K562 (cell line): ENCODE data around the gene ADD1. TPM values are rescaled to one million over a fixed set of nuclear protein-coding genes. Genes with fewer than 3 reads are reported as not detected.

Experiments used
- ATAC-seq: fragments of 200-7000 bp; cut with Tn5 transposase; 3 replicates; pipeline ENCODE4 v1.9.1; 2020; ENCODE audit warnings: moderate library complexity
- BruUV-seq: library from RNA; stranded (reverse); fragments of 400-500 nt; replicated peaks from 2 replicates; lab custom pipeline; 2021; lab: Mats Ljungman, UMichigan
- CTCF ChIA-PET: fragments of 300-600 bp; formaldehyde crosslinking; extraction: SDS; loops from one replicate; lab custom pipeline; 2021; ENCODE audit warnings: low intra/inter-chr PET ratio; lab: Yijun Ruan, JAX
- POLR2A ChIA-PET: fragments of 300-600, 350-650 bp; sonication (Branson Sonifier 250); formaldehyde crosslinking; extraction: SDS; loops from one replicate; lab custom pipeline; 2021; ENCODE audit warnings: antibody characterized with exemption, inconsistent platforms; lab: Yijun Ruan, JAX
- DNase-seq, 4 experiments: peaks; one replicate each; pipeline versions ENCODE4 v3.0.0 to v3.0.0-alpha.2; 2011 to 2018; ENCODE audit warnings: low spot score in 3 of 4, mixed read lengths in 3 of 4; ENCODE audit errors: extremely low read depth in 1 of 4
- FAIRE-seq: peaks from 2 replicates; lab custom pipeline; 2011; peaks lifted over from hg19 to GRCh38; lab: Jason Lieb, UNC
- H2AFZ ChIP-seq: 2 replicates; pipeline ENCODE4 v1.6.0; 2011; ENCODE audit warnings: low read depth, low read length, control low read depth, inconsistent platforms
- H3K27ac ChIP-seq: fragments of 200-600 bp; 3 replicates; pipeline ENCODE4 v1.8.0; 2011; ENCODE audit warnings: low read depth, mild to moderate bottlenecking, control low read depth, inconsistent platforms, low read length, moderate library complexity, mixed read lengths; ENCODE audit errors: extremely low read depth
- H3K27me3 ChIP-seq, 2 experiments: fragments of 300-600 bp in 1 of 2; 2 replicates in 1 of 2; 3 replicates in 1 of 2; pipeline versions ENCODE4 v1.6.0 to v1.8.0; 2011; ENCODE audit warnings: inconsistent platforms in 2 of 2, low read length in 2 of 2, mild to moderate bottlenecking in 1 of 2, mixed read lengths in 1 of 2, moderate library complexity in 1 of 2; ENCODE audit not compliant: control insufficient read depth in 2 of 2, insufficient read depth in 2 of 2
- H3K36me3 ChIP-seq: fragments of 300-600 bp; 3 replicates; pipeline ENCODE4 v1.8.0; 2011; ENCODE audit warnings: mild to moderate bottlenecking, low read length, inconsistent platforms; ENCODE audit not compliant: control insufficient read depth, insufficient read depth
- H3K4me1 ChIP-seq, 2 experiments: fragments of 200-600 bp in 1 of 2; replicated peaks in 1 of 2; 2 replicates in 1 of 2; 3 replicates in 1 of 2; pipeline versions ENCODE4 v1.5.1 to v1.8.0; 2011; ENCODE audit warnings: inconsistent platforms in 2 of 2, low read length in 2 of 2, mild to moderate bottlenecking in 1 of 2, mixed read lengths in 1 of 2, moderate library complexity in 1 of 2; ENCODE audit not compliant: control insufficient read depth in 2 of 2, insufficient read depth in 2 of 2
- H3K4me2 ChIP-seq: 2 replicates; pipeline ENCODE4 v1.6.1; 2011; ENCODE audit warnings: low read length, control low read depth, inconsistent platforms, mixed read lengths; ENCODE audit not compliant: insufficient read depth
- H3K4me3 ChIP-seq: fragments of 200-600 bp; sonication (generic), shearing (Covaris generic); 2 replicates; pipeline ENCODE4 v1.5.1; 2016; ENCODE audit warnings: control low read depth, inconsistent platforms
- H3K79me2 ChIP-seq: fragments of 200-600 bp; 3 replicates; pipeline ENCODE4 v1.8.0; 2011; ENCODE audit warnings: low read length, inconsistent platforms; ENCODE audit not compliant: control insufficient read depth, insufficient read depth
- H3K9ac ChIP-seq, 2 experiments: 2 replicates each; pipeline versions ENCODE4 v1.6.0 to v1.6.1; 2011; ENCODE audit warnings: low read depth in 2 of 2, low read length in 2 of 2, control low read depth in 1 of 2, inconsistent platforms in 1 of 2, mild to moderate bottlenecking in 1 of 2, mixed read lengths in 1 of 2; ENCODE audit not compliant: insufficient read depth in 1 of 2
- H3K9me1 ChIP-seq: one replicate; pipeline ENCODE4 v1.6.0; 2011; ENCODE audit warnings: inconsistent platforms, mild to moderate bottlenecking, low read length, moderate library complexity; ENCODE audit not compliant: control insufficient read depth, insufficient read depth
- H3K9me3 ChIP-seq: replicated peaks from 2 replicates; pipeline ENCODE4 v1.5.1; 2011; ENCODE audit warnings: low read depth, low read length, inconsistent platforms; ENCODE audit not compliant: control insufficient read depth, insufficient read depth
- H4K20me1 ChIP-seq: replicated peaks from 2 replicates; pipeline ENCODE4 v1.6.1; 2011; ENCODE audit warnings: low read length, inconsistent platforms, mixed read lengths; ENCODE audit not compliant: control insufficient read depth, insufficient read depth
- C11orf30 ChIP-seq: fragments of 450-650 bp; IDR thresholded peaks from 2 replicates; pipeline ENCODE4 v1.6.1; 2016; ENCODE audit warnings: low read depth, mild to moderate bottlenecking
- ERF ChIP-seq: fragments of 450-650 bp; formaldehyde crosslinking; IDR thresholded peaks from 2 replicates; pipeline ENCODE4 v1.4.0; 2020; ENCODE audit warnings: mild to moderate bottlenecking, mixed read lengths
- ETV1 ChIP-seq: fragments of 450-650 bp; conservative IDR thresholded peaks from 2 replicates; pipeline ENCODE4 v1.6.1; 2016; ENCODE audit warnings: missing genetic modification characterization, control low read depth, low read depth, missing compliant biosample characterization
- ILK ChIP-seq: fragments of 450-650 bp; IDR thresholded peaks from 2 replicates; pipeline ENCODE4 v1.6.1; 2016; ENCODE audit warnings: missing genetic modification characterization, low read depth, mild to moderate bottlenecking, missing compliant biosample characterization, moderate library complexity, borderline replicate concordance
- KDM1A ChIP-seq, 2 experiments: fragments of 450-650 bp; IDR thresholded peaks; 2 replicates each; pipeline ENCODE4 v1.6.1; 2016; ENCODE audit warnings: mild to moderate bottlenecking in 2 of 2
- NFIC ChIP-seq: fragments of 450-650 bp; IDR thresholded peaks from 2 replicates; pipeline ENCODE4 v1.6.1; 2017; ENCODE audit warnings: mild to moderate bottlenecking, inconsistent platforms
- SAFB ChIP-seq: fragments of 200-400 bp; formaldehyde crosslinking; IDR thresholded peaks from 2 replicates; pipeline ENCODE4 v1.6.1; 2017; ENCODE audit warnings: low read depth, low read length, borderline replicate concordance
- SMARCA4 ChIP-seq: fragments of 450-650 bp; IDR thresholded peaks from 2 replicates; pipeline ENCODE4 v1.6.1; 2016
- SRSF1 ChIP-seq: fragments of 200-400 bp; formaldehyde crosslinking; IDR thresholded peaks from 2 replicates; pipeline ENCODE4 v1.6.1; 2017; ENCODE audit warnings: mild to moderate bottlenecking, low read depth, low read length, moderate library complexity
- ZFP1 ChIP-seq: fragments of 450-650 bp; formaldehyde crosslinking; IDR thresholded peaks from 2 replicates; pipeline ENCODE4 v1.4.0; 2020; ENCODE audit warnings: mild to moderate bottlenecking, mixed read lengths
- ZFX ChIP-seq: sonication (generic); formaldehyde crosslinking; IDR thresholded peaks from 2 replicates; pipeline ENCODE4 v1.8.0; 2022; ENCODE audit warnings: mild to moderate bottlenecking, missing genetic modification reagents, moderate library complexity
- ZNF707 ChIP-seq: fragments of 250-450 bp; sonication (Bioruptor Pico); conservative IDR thresholded peaks from 2 replicates; pipeline ENCODE4 v1.8.0; 2022; ENCODE audit warnings: inconsistent platforms, mild to moderate bottlenecking, moderate library complexity
- ZNF77 ChIP-seq: fragments of 250-450 bp; sonication (Bioruptor Pico); IDR thresholded peaks from 2 replicates; pipeline ENCODE4 v1.5.0; 2020
- WGBS: fragments of 100-300 bp; shearing (Covaris generic); methylation state at CpG from one replicate; pipeline ENCODE4 v1.1.6; 2016; ENCODE audit warnings: low coverage, mixed read lengths; ENCODE audit not compliant: insufficient coverage; ENCODE audit errors: missing lambda C conversion rate; 5-methylcytosine and 5-hydroxymethylcytosine counted together
- in situ Hi-C: fragments of 300-500 bp; cut with MboI; formaldehyde crosslinking; loops from 4 replicates; pipeline ENCODE4 v1.15.0; 2018; ENCODE audit warnings: inconsistent platforms, mixed read lengths
- intact Hi-C: fragments of 100-400 bp; cut with micrococcal nuclease; formaldehyde crosslinking; loops from 2 replicates; pipeline ENCODE4 v1.14.2; 2022
- polyA plus RNA-seq, 8 experiments: library from polyadenylated mRNA; depleted of rRNA in 4 of 8; stranded (reverse) in 5 of 8; unstranded in 3 of 8; fragments of >200 nt; fragmentation: Nextera tagmentation in 2 of 8; fragmentation: Illumina TruSeq in 1 of 8; extraction: Ambion mirVana in 2 of 8; extraction: Trizol in 1 of 8; gene quantifications; 2 replicates each; pipeline versions ENCODE4 v1.2.1 to v1.2.3, GENCODE V29; 2011 to 2014; ENCODE audit warnings: inconsistent platforms in 1 of 8, missing spikeins in 1 of 8
- total RNA-seq, 7 experiments: library from RNA; depleted of rRNA in 6 of 7; stranded (reverse); fragments of >200 nt in 6 of 7; fragmentation: Illumina TruSeq in 2 of 7; extraction: Trizol in 2 of 7; gene quantifications; 2 replicates each; pipeline versions ENCODE4 v1.2.1 to v1.2.3, GENCODE V29; 2011 to 2021; ENCODE audit warnings: low replicate concordance in 1 of 7
- TF ChIP-seq, protein P1 (sequence below), 2 experiments: fragments of 450-650 bp; IDR thresholded peaks; 2 replicates each; pipeline ENCODE4 v1.6.1; 2018; ENCODE audit warnings: mild to moderate bottlenecking in 2 of 2, low read depth in 1 of 2; ENCODE audit not compliant: partially characterized antibody in 2 of 2
- TF ChIP-seq, protein P2 (sequence below): fragments of 450-650 bp; IDR thresholded peaks from 2 replicates; pipeline ENCODE4 v1.6.1; 2018; ENCODE audit warnings: mild to moderate bottlenecking, low read depth; ENCODE audit not compliant: partially characterized antibody
- TF ChIP-seq, protein P3 (sequence below): IDR thresholded peaks from 2 replicates; pipeline ENCODE4 v1.6.1; 2012; ENCODE audit warnings: low read depth, low read length, improper control_type of control experiment, borderline replicate concordance

ADD1 gene
- total and polyA plus RNA-seq, 9 of the 15 experiments (the other 6 are each of a cell fraction or from before 2014, with no cell fraction given): 17.5 to 153 (median 74.0) TPM

DNA sequence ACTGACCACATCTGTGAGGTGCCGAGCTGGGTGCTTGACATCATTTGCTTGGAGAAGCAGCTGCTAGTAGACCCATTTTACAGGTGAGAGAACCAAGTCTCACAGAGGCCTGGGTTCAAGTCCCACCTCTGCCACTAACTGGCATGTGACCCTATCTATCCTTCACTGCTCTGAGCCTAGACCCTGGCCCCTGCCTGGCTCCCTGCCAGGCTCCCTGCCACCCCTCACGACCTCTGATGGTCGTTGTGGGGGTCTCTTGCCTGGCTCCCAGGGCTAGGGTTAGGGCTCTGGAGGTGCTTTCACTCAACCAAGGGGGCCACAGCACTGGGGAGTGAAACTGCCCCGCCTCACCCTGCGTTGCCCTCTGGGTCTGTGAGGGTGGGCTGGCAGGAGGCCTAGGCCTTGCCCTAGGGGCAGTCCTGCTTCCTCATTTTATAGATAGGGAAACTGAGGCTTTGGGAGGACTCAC is 7.2 kb upstream of the ADD1 start:
- Histone ChIP-seq H3K9ac (no peak overlapping the region; a peak in 1 of 4 replicates), H3K4me2 (no peak overlapping the region), H3K36me3 (no peaks in the 10 kb centered on the region), H4K20me1 (no peaks in the 10 kb centered on the region), H3K9me3 (no peaks in the 10 kb centered on the region), H3K27ac (no peak overlapping the region), H2AFZ (no peak overlapping the region), H3K4me3 (no peak overlapping the region), H3K27me3 (no peaks in the 10 kb centered on the region), H3K9me1 (no peaks in the 10 kb centered on the region), H3K4me1 (peaks cover 6 to 50% of the 10 kb centered on the region in 2 experiments; a peak in 3 of 5 replicates), H3K79me2 (no peaks in the 10 kb centered on the region)
- CTCF ChIA-PET: no interaction called here
- DNase-seq (no peak), FAIRE-seq (no peak), ATAC-seq (no peak)
- 88% methylated on average over 4 of the region's 5 CpGs for WGBS
- no TSS peak for BruUV-seq
- POLR2A ChIA-PET: no interaction called here
- intact Hi-C loops: no loop called here
- in situ Hi-C loops: no loop called here
- TF ChIP-seq SMARCA4: no peak
- TF ChIP-seq ETV1 (tag): no peak
- no peak for TF ChIP-seq C11orf30
- TF ChIP-seq, protein P1, sequence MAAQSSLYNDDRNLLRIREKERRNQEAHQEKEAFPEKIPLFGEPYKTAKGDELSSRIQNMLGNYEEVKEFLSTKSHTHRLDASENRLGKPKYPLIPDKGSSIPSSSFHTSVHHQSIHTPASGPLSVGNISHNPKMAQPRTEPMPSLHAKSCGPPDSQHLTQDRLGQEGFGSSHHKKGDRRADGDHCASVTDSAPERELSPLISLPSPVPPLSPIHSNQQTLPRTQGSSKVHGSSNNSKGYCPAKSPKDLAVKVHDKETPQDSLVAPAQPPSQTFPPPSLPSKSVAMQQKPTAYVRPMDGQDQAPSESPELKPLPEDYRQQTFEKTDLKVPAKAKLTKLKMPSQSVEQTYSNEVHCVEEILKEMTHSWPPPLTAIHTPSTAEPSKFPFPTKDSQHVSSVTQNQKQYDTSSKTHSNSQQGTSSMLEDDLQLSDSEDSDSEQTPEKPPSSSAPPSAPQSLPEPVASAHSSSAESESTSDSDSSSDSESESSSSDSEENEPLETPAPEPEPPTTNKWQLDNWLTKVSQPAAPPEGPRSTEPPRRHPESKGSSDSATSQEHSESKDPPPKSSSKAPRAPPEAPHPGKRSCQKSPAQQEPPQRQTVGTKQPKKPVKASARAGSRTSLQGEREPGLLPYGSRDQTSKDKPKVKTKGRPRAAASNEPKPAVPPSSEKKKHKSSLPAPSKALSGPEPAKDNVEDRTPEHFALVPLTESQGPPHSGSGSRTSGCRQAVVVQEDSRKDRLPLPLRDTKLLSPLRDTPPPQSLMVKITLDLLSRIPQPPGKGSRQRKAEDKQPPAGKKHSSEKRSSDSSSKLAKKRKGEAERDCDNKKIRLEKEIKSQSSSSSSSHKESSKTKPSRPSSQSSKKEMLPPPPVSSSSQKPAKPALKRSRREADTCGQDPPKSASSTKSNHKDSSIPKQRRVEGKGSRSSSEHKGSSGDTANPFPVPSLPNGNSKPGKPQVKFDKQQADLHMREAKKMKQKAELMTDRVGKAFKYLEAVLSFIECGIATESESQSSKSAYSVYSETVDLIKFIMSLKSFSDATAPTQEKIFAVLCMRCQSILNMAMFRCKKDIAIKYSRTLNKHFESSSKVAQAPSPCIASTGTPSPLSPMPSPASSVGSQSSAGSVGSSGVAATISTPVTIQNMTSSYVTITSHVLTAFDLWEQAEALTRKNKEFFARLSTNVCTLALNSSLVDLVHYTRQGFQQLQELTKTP (IDR thresholded peaks at IDR 0.05; ENCODE audit: low read depth in 1 of 2, partially characterized antibody in 2 of 2): no peak
- no peak for TF ChIP-seq ZNF707
- TF ChIP-seq ZFP1 (CRISPR knock-in tag): no peak
- no peak for TF ChIP-seq ZFX
- no peak for TF ChIP-seq ILK (tag)
- 0 out of 4 replicates have a peak, but pooled peaks have one; percentile 17 to 25 for TF ChIP-seq KDM1A (IDR thresholded peaks at IDR 0.05)
- TF ChIP-seq, protein P2, sequence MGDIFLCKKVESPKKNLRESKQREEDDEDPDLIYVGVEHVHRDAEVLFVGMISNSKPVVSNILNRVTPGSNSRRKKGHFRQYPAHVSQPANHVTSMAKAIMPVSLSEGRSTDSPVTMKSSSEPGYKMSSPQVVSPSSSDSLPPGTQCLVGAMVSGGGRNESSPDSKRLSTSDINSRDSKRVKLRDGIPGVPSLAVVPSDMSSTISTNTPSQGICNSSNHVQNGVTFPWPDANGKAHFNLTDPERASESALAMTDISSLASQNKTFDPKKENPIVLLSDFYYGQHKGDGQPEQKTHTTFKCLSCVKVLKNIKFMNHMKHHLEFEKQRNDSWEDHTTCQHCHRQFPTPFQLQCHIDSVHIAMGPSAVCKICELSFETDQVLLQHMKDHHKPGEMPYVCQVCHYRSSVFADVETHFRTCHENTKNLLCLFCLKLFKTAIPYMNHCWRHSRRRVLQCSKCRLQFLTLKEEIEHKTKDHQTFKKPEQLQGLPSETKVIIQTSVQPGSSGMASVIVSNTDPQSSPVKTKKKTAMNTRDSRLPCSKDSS: no peak
- no peak for TF ChIP-seq SRSF1
- TF ChIP-seq, protein P3, sequence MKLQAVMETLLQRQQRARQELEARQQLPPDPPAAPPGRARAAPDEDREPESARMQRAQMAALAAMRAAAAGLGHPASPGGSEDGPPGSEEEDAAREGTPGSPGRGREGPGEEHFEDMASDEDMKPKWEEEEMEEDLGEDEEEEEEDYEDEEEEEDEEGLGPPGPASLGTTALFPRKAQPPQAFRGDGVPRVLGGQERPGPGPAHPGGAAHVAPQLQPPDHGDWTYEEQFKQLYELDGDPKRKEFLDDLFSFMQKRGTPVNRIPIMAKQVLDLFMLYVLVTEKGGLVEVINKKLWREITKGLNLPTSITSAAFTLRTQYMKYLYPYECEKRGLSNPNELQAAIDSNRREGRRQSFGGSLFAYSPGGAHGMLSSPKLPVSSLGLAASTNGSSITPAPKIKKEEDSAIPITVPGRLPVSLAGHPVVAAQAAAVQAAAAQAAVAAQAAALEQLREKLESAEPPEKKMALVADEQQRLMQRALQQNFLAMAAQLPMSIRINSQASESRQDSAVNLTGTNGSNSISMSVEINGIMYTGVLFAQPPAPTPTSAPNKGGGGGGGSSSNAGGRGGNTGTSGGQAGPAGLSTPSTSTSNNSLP: no peak
- TF ChIP-seq SAFB: no peak
- no peak for TF ChIP-seq ZNF77
- TF ChIP-seq ERF (CRISPR knock-in tag): no peak
- peak; percentile 50; the same call in 1 of the 2 replicates for TF ChIP-seq NFIC
